ENCODE measurements around the gene PLGRKT. TPM values are rescaled to one million over a fixed set of nuclear protein-coding genes. Genes with fewer than 3 reads are reported as not detected.

Gene PLGRKT
- total RNA-seq, 2 donors from 2014 or later, result 3.3 to 7.8 TPM

DNA sequence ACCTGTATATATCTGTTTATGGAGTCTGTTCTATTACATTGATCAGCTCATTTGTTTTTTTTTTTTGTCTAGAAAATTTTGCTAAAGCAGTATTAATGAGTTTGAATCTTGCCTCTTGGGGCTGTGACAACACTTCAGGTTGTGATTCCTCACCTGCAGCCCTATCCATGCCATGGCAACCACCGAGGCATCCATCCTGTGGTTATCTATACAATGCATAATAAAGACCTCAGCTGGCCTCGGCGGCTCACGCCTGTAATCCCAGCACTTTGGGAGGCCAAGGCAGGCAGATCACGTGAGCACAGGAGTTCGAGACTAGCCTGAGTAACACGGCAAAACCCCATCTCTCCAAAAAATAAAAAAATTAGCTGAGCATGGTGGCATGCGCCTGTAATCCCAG, 44.5 kb upstream of the PLGRKT start:
- intact Hi-C loops (cut with DNase I), result no loop called here
- WGBS, 2 donors, result 60 to 86% methylated on average over 8 of the region's 8 CpGs
- Histone ChIP-seq H3K9me3 (no peaks in the 10 kb centered on the region), H3K4me3 (no peak overlapping the region), H3K4me1 (no peaks in the 10 kb centered on the region), H3K27me3 (no peaks in the 10 kb centered on the region), H3K36me3 (replicated peaks in 1 of 2; ENCODE audit: insufficient read depth in 1 of 2, low read depth in 2 of 2) (no peaks in the 10 kb centered on the region), H3K27ac (no peak overlapping the region)
- ATAC-seq, result no peak
- no peak for DNase-seq
- TF ChIP-seq, protein P1, sequence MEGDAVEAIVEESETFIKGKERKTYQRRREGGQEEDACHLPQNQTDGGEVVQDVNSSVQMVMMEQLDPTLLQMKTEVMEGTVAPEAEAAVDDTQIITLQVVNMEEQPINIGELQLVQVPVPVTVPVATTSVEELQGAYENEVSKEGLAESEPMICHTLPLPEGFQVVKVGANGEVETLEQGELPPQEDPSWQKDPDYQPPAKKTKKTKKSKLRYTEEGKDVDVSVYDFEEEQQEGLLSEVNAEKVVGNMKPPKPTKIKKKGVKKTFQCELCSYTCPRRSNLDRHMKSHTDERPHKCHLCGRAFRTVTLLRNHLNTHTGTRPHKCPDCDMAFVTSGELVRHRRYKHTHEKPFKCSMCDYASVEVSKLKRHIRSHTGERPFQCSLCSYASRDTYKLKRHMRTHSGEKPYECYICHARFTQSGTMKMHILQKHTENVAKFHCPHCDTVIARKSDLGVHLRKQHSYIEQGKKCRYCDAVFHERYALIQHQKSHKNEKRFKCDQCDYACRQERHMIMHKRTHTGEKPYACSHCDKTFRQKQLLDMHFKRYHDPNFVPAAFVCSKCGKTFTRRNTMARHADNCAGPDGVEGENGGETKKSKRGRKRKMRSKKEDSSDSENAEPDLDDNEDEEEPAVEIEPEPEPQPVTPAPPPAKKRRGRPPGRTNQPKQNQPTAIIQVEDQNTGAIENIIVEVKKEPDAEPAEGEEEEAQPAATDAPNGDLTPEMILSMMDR (IDR thresholded peaks at IDR 0.05), result no peak
- TF ChIP-seq POLR2A (IDR thresholded peaks at IDR 0.05), result no peak

DNA sequence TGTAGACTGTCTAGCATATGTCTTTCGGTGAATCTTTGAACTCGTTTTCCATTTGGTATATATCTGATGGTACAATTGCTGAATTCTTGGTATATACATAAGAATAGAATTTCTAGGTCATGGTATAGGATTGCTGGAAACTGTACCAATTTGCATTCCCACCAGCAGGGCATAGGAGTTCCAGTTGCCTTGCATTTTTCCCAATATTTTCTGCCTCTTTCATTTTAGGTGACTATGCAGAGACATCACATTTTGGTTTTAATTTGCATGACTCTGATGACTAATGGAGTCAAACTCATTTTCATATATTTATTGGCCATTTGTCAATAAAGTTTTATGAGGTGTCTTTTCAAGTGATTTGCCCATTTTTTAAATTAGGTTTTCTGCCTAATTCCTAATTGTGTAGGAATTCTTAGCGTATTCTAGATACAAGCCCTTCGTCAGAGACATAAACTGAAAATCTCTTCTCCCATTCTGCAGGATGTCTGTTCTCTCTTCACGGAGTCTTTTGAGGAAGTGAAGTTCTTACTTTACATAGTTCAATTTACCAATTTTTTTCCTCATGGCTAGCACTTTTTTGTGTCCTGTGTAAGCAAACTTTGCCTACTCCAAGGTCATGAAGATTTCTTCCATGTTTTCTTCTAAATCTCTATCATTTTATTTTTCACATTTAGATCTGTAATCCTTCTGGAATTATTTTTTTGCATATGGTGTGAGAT, 43.8 kb upstream of the PLGRKT start:
- intact Hi-C loops (cut with DNase I), result no loop called here
- Histone ChIP-seq H3K36me3 (replicated peaks in 1 of 2; ENCODE audit: insufficient read depth in 1 of 2, low read depth in 2 of 2) (no peaks in the 10 kb centered on the region), H3K27me3 (no peaks in the 10 kb centered on the region), H3K4me1 (no peaks in the 10 kb centered on the region), H3K9me3 (no peaks in the 10 kb centered on the region), H3K4me3 (no peak overlapping the region), H3K27ac (no peak overlapping the region)
- 76 to 79% methylated on average over 5 of the region's 5 CpGs for WGBS, 2 donors
- no peak for ATAC-seq
- no peak for DNase-seq
- TF ChIP-seq, protein P1 (IDR thresholded peaks at IDR 0.05), result no peak
- no peak for TF ChIP-seq POLR2A (IDR thresholded peaks at IDR 0.05)

- ATAC-seq (no peak), DNase-seq (no peak)
- H3K9me3 ChIP-seq, result no peaks in the 10 kb centered on the region
- intact Hi-C loops (cut with DNase I), result no loop called here
- 88 to 90% methylated on average over 4 of the region's 4 CpGs for WGBS, 2 donors
- TF ChIP-seq POLR2A (IDR thresholded peaks at IDR 0.05), result no peak
- TF ChIP-seq, protein P1 (IDR thresholded peaks at IDR 0.05), result no peak
- H3K4me3 ChIP-seq, result no peak overlapping the region
- no peaks in the 10 kb centered on the region for H3K27me3 ChIP-seq
- no peaks in the 10 kb centered on the region for H3K36me3 ChIP-seq (replicated peaks in 1 of 2; ENCODE audit: insufficient read depth in 1 of 2, low read depth in 2 of 2)
- H3K27ac ChIP-seq, result no peak overlapping the region
- H3K4me1 ChIP-seq, result no peaks in the 10 kb centered on the region
Measured at GRCh38 chr9:5480919-5481318, 43.2 kb upstream of the PLGRKT start.

GRCh38 chr9:5479994-5480694, 42.4 kb upstream of the PLGRKT start:
- Histone ChIP-seq H3K4me3 (no peak overlapping the region), H3K27me3 (no peaks in the 10 kb centered on the region), H3K9me3 (no peaks in the 10 kb centered on the region), H3K27ac (no peak overlapping the region), H3K36me3 (replicated peaks in 1 of 2; ENCODE audit: insufficient read depth in 1 of 2, low read depth in 2 of 2) (no peaks in the 10 kb centered on the region), H3K4me1 (no peaks in the 10 kb centered on the region)
- ATAC-seq (no peak), DNase-seq (no peak)
- 70 to 72% methylated on average over 3 of the region's 3 CpGs for WGBS, 2 donors
- intact Hi-C loops (cut with DNase I), result no loop called here
- TF ChIP-seq, protein P1 (IDR thresholded peaks at IDR 0.05), result no peak
- TF ChIP-seq POLR2A (IDR thresholded peaks at IDR 0.05), result no peak

Measured in body of pancreas (tissue), 4 donors.